Panc1 (cell line): ENCODE results near the gene LDHD.

Source experiments
- CTCF ChIP-seq: fragments of 450-650 bp; IDR thresholded peaks from 2 replicates; pipeline ENCODE4 v1.5.1; 2017; ENCODE audit warnings: mild to moderate bottlenecking
- POLR2AphosphoS5 ChIP-seq: IDR thresholded peaks from 2 replicates; pipeline ENCODE4 v1.6.1; 2012; ENCODE audit warnings: mild to moderate bottlenecking, low read depth, low read length, moderate library complexity

DNA sequence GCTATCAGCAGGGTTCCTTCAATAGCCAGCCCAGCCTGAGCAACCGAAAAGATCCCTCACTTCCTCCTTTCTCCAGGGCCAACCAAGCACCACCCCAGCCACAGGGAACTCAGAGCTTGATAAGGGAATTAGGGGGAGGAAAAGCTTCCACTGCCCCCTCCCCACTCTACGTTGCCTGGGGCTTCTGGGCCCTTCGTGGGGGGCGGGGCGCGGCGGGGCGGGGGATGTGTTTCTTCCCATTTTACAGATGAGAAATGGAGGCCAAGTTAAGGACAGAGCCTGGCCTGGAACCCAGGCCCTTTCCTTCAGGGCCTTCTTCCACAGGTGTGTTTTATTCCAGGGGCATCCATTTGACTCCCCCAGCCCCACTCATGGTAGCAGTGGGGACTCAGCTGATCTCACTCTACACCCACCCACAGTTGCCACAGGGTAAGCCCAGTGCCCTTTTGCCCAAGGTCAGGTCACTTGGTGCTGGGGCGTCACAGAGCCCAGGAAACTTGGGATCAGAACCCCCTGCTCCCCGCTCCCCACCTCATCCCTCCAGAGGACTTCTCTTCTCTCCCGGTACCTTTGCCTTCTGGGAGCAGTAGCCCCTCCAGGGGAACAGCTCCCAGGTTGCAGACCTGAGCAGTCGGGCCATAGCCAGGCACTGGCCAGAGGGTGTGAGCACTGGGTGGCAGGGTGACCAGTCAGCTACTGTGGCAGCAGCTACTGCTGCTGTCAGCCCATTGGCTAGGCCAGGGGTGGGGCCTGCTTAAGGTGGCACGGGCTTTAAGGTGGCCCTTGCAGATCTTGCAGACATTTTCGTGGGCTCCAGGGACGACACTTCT is at the start of gene LDHD:
- TF ChIP-seq CTCF = no peak
- TF ChIP-seq POLR2AphosphoS5 = peak; percentile 37; the same call in 1 of the 2 replicates
